HEK293 (cell line): ENCODE results near the gene ATP2A2.

Experiments used
- CTCF ChIP-seq: fragments of 450-650 bp; formaldehyde crosslinking; IDR thresholded peaks from 2 replicates; pipeline ENCODE4 v1.5.1; 2016; ENCODE audit warnings: missing biosample characterization, missing genetic modification characterization
- MZF1 ChIP-seq: fragments of 450-650 bp; formaldehyde crosslinking; IDR thresholded peaks from 2 replicates; pipeline ENCODE4 v1.5.1; 2017; ENCODE audit warnings: missing biosample characterization, missing genetic modification characterization, borderline replicate concordance
- YY1 ChIP-seq: fragments of 450-650 bp; formaldehyde crosslinking; IDR thresholded peaks from 2 replicates; pipeline ENCODE4 v1.5.1; 2018; ENCODE audit warnings: missing biosample characterization, missing genetic modification characterization
- ZNF140 ChIP-seq: fragments of 450-650 bp; formaldehyde crosslinking; IDR thresholded peaks from 2 replicates; pipeline ENCODE4 v1.5.1; 2016; ENCODE audit warnings: missing biosample characterization, missing genetic modification characterization
- ZNF549 ChIP-seq: fragments of 450-650 bp; IDR thresholded peaks from 2 replicates; pipeline ENCODE4 v1.5.1; 2018; ENCODE audit warnings: missing biosample characterization, missing genetic modification characterization, mild to moderate bottlenecking, inconsistent platforms, moderate library complexity

- TF ChIP-seq CTCF = no peak
- TF ChIP-seq YY1 = peak; percentile 19; the same call in 1 of the 2 replicates
- peak; percentile 88 for TF ChIP-seq MZF1 (tag by site-specific recombination)
- no peak for TF ChIP-seq ZNF549 (tag by site-specific recombination)
- no peak for TF ChIP-seq ZNF140
These were observed 13.9 kb upstream of the ATP2A2 start for GRCh38 chr12:110266980-110267620.
